DMS153 (cell line): ENCODE results near the gene ZC3H12A.

Source experiments
- DNase-seq: peaks from one replicate; lab custom pipeline; 2025; lab: John Stamatoyannopoulos, UW

The ZC3H12A gene

GRCh38 chr1:37478890-37479254 is 4.5 kb downstream of the ZC3H12A start:
- no peak for DNase-seq

GRCh38 chr1:37479255-37480124 is 5.1 kb downstream of the ZC3H12A start:
- DNase-seq = peak; percentile 76

DNA sequence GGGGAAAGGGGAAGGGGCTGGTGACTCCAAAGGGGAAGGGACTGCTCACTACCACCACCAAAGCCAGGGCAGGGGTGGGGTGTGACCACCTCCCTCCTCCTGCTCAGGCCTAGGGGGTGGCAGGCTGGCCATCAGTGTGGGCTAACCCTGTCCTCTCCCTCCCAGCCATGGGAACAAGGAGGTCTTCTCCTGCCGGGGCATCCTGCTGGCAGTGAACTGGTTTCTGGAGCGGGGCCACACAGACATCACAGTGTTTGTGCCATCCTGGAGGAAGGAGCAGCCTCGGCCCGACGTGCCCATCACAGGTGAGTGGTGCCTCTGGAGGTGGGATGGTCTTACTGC is 5.7 kb downstream of the ZC3H12A start:
- no peak for DNase-seq

DNA sequence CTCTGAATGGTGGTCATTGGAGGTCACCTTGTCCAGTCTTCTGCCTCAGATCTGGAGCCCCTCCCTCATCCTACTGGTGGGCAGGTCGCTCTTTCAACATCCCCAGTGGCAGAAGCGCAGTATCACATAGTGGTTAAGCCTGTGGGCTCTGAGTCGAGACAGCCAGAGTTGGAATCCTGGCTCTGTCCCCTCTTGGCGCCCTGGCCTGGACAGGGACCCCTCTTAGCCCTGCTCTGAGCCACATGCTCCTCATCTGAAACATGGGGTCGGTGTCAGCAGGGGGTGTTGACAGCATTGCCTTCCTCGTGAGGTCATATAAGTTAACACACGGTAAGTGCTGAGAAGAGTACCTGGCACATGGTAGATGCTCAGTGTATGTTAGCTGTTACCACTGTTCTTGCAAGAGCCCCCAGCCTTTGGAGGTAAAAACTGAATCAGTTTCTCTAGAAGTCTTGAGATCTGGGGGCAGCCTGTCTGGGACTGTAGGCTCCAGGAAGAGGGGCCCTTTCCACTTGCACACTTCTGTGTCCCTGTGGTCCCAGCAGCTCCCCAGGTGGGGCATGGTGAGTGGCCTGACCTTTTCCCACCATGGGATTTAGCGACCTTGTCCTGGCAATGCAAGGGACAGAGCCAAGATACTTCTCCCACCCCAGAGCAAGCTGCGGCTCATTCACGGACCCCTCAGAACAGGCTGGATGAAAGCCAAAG is 6.4 kb downstream of the ZC3H12A start:
- DNase-seq = no peak

- DNase-seq = no peak
Measured at GRCh38 chr1:37481289-37482003, 7.1 kb downstream of the ZC3H12A start.

GRCh38 chr1:37482004-37482785 is 7.8 kb downstream of the ZC3H12A start:
- no peak for DNase-seq

GRCh38 chr1:37482796-37483744 is 8.7 kb downstream of the ZC3H12A start:
- DNase-seq = no peak

DNA sequence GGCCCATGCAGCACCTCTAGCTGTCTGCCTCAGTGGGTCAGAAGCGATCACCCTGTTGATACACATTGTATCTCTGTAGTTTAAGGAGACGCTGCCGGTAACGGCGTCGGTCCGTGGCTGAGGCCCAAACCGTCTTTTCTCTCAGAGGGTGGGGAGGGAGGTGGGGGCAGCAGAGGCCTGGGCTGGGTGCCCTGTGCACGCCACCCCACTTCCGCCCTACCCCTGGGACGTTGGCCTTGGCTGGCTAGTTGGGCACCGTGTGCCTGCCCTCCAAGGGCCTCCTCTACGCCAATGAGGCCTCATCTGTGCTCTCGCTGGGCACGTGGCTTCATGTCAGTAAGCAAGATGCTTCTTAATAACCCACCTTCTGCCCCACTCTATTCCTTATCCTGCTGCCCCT is 9.4 kb downstream of the ZC3H12A start:
- no peak for DNase-seq

DNA sequence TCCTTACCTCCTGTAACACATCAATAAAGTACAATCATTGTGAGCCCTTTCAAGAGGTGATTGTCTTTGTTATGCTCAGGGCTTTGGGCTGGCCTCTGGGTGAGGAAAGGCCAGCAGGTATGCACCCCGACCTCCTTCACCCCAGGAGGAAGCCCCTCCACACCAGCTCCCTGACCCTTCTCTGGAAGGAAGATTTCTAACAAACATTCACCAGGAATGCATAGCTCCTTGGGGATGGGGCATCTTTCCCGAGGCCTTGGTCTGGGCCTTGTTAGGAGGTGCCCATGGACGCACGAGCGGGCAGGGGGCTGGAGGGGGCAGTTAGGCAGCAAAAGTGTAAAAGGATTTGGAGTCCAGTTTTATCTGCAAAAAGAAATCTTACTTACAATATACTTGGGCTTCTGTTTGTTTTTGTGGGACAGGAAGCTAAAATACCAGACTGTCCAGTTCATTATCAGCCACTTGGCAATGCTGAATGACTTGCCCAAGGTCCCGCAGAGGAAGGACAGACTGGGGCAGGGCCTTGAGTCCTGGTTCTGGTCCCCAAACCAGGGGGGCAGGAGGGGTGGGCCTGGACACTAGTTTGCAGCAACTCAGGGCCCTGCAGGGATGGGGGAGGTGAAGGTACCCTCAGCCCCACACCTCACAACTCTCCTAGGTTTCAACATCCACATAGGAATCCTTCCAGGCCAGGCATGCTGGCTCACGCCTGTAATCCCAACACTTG is 10.1 kb downstream of the ZC3H12A start:
- no peak for DNase-seq

DNA sequence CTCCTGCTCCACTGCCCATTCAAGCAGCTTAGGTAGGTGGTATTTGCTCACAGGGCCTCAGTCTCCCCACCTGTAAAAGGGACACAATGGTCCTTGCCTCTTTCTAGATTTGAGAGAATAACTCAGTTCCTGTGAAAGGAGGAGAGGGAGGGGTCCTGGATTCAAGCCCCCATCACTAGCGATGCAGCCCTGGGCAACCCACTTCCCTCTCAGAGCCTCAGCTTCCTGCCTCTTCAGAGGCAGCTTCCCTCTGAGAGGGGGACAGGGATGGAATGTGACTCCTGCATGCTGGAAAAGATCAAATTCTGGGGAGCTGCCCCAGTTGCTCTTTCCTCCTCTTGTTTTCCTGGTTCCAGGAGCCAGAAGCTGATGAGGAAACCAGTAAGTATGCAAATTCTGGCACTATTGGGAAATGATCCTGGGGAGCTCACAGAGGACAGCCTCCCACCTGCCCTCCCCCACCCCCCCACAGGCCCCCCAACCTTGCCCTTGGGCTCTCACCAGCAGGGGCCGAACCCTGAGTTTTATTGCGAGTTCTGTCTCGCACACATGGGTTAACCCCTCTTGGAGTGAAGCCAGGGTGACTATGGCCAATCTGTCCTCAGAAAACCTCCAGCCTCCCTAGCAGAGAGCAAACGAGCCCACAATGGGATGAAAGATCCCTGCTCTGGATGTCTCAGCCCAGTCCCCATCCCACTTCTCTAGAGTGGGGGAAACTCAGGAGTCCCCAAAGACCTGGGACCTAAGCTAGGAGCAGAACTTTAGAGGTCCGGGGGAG is 11.7 kb downstream of the ZC3H12A start:
- no peak for DNase-seq

- DNase-seq = peak; percentile 42
Measured at GRCh38 chr1:37486680-37487618, 12.6 kb downstream of the ZC3H12A start.

GRCh38 chr1:37487619-37487984 is 13.2 kb downstream of the ZC3H12A start:
- DNase-seq = no peak

GRCh38 chr1:37493336-37494098 is 19.1 kb downstream of the ZC3H12A start:
- DNase-seq = no peak

GRCh38 chr1:37495875-37496274 is 21.5 kb downstream of the ZC3H12A start:
- DNase-seq = no peak

- DNase-seq = peak; percentile 87
Measured at GRCh38 chr1:37497832-37498231, 23.5 kb downstream of the ZC3H12A start.

DNA sequence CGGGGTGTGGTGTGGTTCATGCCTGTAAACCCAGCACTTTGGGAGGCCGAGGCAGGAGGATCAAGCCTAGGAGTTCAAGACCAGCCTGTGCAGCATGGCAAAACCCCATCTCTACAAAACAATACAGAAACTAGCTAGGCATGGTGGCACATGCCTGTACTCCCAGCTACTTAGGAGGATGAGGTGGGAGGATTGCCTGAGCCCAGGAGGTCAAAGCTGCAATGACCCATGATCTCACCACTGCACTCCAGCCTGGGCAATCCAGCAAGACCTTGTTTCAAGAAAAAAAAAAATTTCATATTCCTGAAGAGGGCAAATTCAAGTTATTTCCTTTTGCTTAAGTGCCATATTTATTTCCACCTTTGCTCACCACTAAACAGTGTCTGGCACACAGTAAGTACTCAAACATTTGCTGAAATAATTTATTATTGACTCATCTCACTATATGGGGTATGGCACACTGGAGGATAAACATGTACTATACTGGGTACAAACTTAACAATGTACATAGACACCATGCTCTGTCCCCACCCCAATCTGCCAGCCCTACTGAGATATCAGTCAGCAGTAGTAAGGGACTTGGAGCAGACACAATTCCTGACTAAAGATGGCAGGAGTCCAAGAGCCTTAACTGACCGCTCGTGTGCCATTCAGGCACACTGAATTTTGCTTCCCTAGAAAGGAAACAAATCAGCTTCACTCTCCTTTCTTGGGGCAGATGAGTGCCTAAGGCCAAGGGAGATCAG is 24.7 kb downstream of the ZC3H12A start:
- peak; percentile 49 for DNase-seq

- no peak for DNase-seq
Measured at GRCh38 chr1:37501661-37502060, 27.3 kb downstream of the ZC3H12A start.
